GM10266 (cell line): ENCODE results near the gene BRINP3.

Experiments
- DNase-seq: peaks from one replicate; pipeline ENCODE4 v3.0.0; 2012; ENCODE audit errors: extremely low spot score
- TF ChIP-seq, protein P1 (sequence below): IDR thresholded peaks from 2 replicates; pipeline ENCODE4 v1.5.1; 2012; ENCODE audit warnings: mild to moderate bottlenecking, low read depth; ENCODE audit not compliant: control insufficient read depth, insufficient read depth; ENCODE audit errors: missing control alignments

The BRINP3 gene

DNA sequence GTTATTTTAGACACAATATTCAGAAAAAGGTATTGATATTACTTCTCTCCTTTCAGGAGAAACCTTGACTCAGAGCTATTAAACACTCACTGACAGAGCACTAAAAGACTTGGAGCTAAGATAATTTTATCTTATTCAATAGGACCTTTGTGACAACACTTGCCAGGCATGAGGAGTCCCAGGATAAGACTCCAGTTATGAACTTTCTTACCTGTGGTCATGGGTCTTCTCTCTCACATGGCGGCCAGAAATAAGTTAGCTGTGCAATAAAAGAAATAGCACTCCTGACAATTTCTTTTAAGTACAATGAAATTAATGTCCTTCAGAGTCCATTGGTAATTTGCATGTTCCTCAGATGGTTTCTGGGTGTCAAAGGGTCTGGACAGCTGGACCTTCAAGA, 382.1 kb downstream of the BRINP3 start:
- no peak for DNase-seq
- TF ChIP-seq, protein P1, sequence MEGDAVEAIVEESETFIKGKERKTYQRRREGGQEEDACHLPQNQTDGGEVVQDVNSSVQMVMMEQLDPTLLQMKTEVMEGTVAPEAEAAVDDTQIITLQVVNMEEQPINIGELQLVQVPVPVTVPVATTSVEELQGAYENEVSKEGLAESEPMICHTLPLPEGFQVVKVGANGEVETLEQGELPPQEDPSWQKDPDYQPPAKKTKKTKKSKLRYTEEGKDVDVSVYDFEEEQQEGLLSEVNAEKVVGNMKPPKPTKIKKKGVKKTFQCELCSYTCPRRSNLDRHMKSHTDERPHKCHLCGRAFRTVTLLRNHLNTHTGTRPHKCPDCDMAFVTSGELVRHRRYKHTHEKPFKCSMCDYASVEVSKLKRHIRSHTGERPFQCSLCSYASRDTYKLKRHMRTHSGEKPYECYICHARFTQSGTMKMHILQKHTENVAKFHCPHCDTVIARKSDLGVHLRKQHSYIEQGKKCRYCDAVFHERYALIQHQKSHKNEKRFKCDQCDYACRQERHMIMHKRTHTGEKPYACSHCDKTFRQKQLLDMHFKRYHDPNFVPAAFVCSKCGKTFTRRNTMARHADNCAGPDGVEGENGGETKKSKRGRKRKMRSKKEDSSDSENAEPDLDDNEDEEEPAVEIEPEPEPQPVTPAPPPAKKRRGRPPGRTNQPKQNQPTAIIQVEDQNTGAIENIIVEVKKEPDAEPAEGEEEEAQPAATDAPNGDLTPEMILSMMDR: no peak

DNA sequence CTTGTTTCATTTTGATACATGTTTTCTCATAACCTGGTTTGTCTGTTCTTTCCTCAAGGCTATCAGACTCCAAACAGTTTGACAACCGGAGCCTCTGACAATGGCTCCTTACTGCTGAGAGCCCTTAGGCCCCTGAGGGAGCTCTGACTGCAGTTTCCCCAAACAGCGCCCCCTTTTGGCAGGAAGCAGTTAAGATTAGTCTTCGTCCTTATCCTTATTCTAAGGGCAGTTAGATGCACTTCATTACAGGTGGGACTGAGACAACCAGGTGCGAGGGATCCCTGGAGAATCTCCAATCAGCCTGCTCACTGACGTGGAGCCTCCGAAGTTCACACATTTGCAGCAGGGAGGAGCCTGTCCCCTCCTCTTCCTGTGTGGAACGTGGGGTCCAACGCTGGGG, 393.1 kb downstream of the BRINP3 start:
- TF ChIP-seq, protein P1: peak; percentile 28
- DNase-seq: peak; percentile 3

DNA sequence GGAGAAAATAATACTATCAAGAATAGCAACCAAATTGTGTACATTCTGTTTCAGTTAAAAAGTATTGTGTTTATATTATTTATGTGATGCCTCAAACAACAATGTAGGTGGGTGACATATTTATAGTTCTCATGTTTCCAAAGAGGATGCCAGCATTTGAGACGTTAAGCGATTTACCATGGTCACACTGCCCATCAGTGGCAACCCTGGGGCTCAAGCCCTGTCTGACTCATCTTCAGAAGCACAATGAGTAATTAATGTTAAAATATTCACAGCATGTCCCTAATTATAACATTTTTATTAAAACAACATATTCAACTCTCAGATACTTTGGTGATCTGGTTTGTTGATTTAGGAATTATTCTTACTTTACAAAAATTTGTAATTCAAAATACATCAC, 409.4 kb downstream of the BRINP3 start:
- no peak for DNase-seq
- TF ChIP-seq, protein P1: no peak

DNA sequence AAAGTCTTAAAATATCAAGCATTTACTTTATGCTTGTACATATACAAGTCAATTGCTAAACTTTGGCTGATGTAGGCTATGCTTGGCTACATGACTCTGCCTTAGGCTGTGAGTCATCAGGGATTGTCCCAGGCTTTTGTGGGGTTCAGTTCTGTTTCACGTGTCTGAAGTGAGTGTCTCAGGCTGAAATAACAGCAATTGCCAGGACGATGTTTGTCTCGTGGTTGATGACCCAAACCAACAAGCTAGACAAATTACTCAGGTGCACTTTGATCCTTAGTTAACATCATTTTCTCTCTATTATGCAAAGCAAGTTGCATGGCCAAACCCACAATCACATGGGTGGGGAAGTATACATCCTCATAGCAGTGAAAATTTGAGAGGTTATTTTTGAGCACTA, 410.1 kb downstream of the BRINP3 start:
- no peak for DNase-seq

DNA sequence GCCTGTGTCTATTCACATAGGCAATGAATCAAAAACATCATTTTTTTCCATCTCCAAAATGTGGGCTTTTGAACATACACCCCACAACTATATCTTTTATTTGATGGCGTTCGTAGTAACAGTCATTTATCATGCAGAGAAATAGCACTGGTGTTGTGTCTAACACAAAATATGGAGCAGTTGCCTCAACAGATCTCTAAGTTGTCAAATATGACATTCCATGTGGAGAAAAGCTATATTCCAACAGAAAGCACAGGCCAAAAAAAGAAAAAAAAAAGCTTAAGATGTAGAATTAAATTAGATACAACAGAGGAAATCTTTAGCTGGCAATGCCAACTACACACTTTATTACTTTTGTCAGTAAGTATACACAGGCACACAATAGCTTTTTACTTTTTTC, 411.7 kb downstream of the BRINP3 start:
- DNase-seq: no peak
- TF ChIP-seq, protein P1: no peak

More for the DNA sequence above, 410.1 kb downstream of the BRINP3 start:
- TF ChIP-seq, protein P1: no peak

DNA sequence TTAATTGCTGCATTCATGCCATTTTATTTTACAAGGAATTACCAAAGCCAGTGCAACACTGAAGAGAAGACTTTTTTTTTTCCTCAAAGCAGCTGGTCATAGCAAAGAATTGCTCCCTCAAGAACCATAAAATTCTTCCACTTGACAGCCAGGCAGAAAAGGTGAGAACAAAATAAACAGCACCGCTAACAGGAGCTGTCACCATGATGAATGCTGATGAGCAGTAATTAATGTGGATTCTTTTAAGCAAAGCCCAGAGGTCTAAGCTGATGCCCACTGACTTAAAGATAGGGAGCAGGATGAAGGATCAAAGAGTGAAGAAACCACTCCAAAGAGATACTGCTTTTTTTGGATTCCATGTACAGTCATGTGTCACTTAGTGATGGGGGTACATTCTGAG, 428.4 kb downstream of the BRINP3 start:
- TF ChIP-seq, protein P1: no peak
- DNase-seq: no peak
